Mesendoderm (in vitro differentiated cells): ENCODE measurements around the gene ADGRA1.

Source experiments
- DNase-seq: peaks from one replicate; pipeline ENCODE4 v3.0.0; 2013
- H2AK5ac ChIP-seq: 2 replicates; pipeline ENCODE4 v1.6.1; 2013; ENCODE audit warnings: low read length, inconsistent platforms
- H2BK120ac ChIP-seq: 2 replicates; pipeline ENCODE4 v1.6.1; 2013; ENCODE audit warnings: low read depth, mild to moderate bottlenecking, low read length, moderate library complexity, mixed read lengths
- H2BK15ac ChIP-seq: replicated peaks from 2 replicates; pipeline ENCODE4 v1.6.1; 2013; ENCODE audit warnings: low read depth, mild to moderate bottlenecking, moderate library complexity
- H2BK5ac ChIP-seq: 2 replicates; pipeline ENCODE4 v1.6.1; 2013; ENCODE audit warnings: low read length, inconsistent platforms
- H3K18ac ChIP-seq: 2 replicates; pipeline ENCODE4 v1.6.1; 2013; ENCODE audit warnings: mild to moderate bottlenecking, low read length, mixed read lengths
- H3K23ac ChIP-seq: one replicate; pipeline ENCODE4 v1.6.1; 2013; ENCODE audit warnings: low read length
- H3K27ac ChIP-seq: 2 replicates; pipeline ENCODE4 v1.5.1; 2013; ENCODE audit warnings: low read depth, mild to moderate bottlenecking, inconsistent platforms, low read length, moderate library complexity
- H3K27me3 ChIP-seq: 2 replicates; pipeline ENCODE4 v1.6.1; 2013; ENCODE audit warnings: low read length, control low read depth, mild to moderate bottlenecking, inconsistent platforms; ENCODE audit not compliant: insufficient read depth, poor library complexity
- H3K36me3 ChIP-seq: 2 replicates; pipeline ENCODE4 v1.6.1; 2013; ENCODE audit warnings: low read length, inconsistent platforms; ENCODE audit not compliant: control insufficient read depth, insufficient read depth
- H3K4ac ChIP-seq: one replicate; pipeline ENCODE4 v1.6.1; 2013; ENCODE audit warnings: low read depth, mild to moderate bottlenecking, low read length, moderate library complexity
- H3K4me1 ChIP-seq: 2 replicates; pipeline ENCODE4 v1.6.1; 2013; ENCODE audit warnings: low read depth, low read length, inconsistent platforms; ENCODE audit not compliant: control insufficient read depth
- H3K4me2 ChIP-seq: 2 replicates; pipeline ENCODE4 v1.6.1; 2013; ENCODE audit warnings: low read length
- H3K4me3 ChIP-seq: 2 replicates; pipeline ENCODE4 v1.5.1; 2013; ENCODE audit warnings: mild to moderate bottlenecking, low read length
- H3K56ac ChIP-seq: one replicate; pipeline ENCODE4 v1.6.1; 2013; ENCODE audit warnings: low read length
- H3K79me1 ChIP-seq: 2 replicates; pipeline ENCODE4 v1.6.1; 2013; ENCODE audit warnings: low read length, inconsistent platforms
- H3K79me2 ChIP-seq: 2 replicates; pipeline ENCODE4 v1.6.1; 2013; ENCODE audit warnings: mild to moderate bottlenecking, low read length; ENCODE audit not compliant: control insufficient read depth, insufficient read depth
- H3K9ac ChIP-seq: 2 replicates; pipeline ENCODE4 v1.6.1; 2013; ENCODE audit warnings: low read length, inconsistent platforms
- H4K5ac ChIP-seq: one replicate; pipeline ENCODE4 v1.6.1; 2013; ENCODE audit warnings: low read length
- H4K8ac ChIP-seq: one replicate; pipeline ENCODE4 v1.6.1; 2013; ENCODE audit warnings: low read depth, mild to moderate bottlenecking, control low read depth, low read length, moderate library complexity
- WGBS: extraction: QIAGEN DNeasy Blood & Tissue Kit; methylation state at CpG from one replicate; pipeline ENCODE4 v1.1.7; 2013; ENCODE audit warnings: low lambda C conversion rate, missing lambda C conversion rate; ENCODE audit not compliant: insufficient coverage; ENCODE audit errors: extremely low coverage; 5-methylcytosine and 5-hydroxymethylcytosine counted together

The ADGRA1 gene

DNA sequence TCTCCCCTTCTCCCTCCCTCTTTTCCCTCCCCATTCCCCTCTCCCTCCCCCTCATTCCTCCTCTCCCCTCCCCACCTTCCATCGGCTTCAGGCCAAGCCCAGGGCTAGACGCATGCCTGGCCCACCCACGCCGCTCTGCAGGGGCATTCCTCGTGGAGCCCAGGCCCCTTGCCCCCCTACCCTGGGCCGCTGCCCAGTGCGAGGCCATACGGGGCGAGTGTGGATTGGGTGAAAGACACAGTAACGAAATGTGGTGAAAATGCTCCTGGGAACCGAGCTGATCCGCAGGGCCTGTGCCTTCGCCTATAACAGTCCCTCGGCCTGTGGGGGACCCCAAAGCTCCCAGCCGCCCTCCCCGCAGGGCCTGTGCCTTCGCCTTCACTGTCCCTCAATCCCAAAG lies 28.3 kb downstream of the ADGRA1 start:
- Histone ChIP-seq H3K79me1 (no peaks in the 10 kb centered on the region), H3K18ac (no peak overlapping the region), H3K36me3 (no peaks in the 10 kb centered on the region), H3K56ac (no peak overlapping the region), H4K8ac (no peak overlapping the region), H2AK5ac (no peak overlapping the region), H4K5ac (no peak overlapping the region), H2BK120ac (no peak overlapping the region), H3K4me3 (no peak overlapping the region), H3K27me3 (no peaks in the 10 kb centered on the region), H3K9ac (no peak overlapping the region), H3K27ac (no peak overlapping the region), H3K4me1 (no peaks in the 10 kb centered on the region), H3K4ac (no peak overlapping the region), H3K4me2 (no peak overlapping the region), H3K23ac (no peak overlapping the region), H3K79me2 (no peaks in the 10 kb centered on the region), H2BK5ac (no peak overlapping the region), H2BK15ac (no peak overlapping the region)
- DNase-seq, result no peak
- no CpG with 5 or more reads among the region's 17 CpGs for WGBS

DNA sequence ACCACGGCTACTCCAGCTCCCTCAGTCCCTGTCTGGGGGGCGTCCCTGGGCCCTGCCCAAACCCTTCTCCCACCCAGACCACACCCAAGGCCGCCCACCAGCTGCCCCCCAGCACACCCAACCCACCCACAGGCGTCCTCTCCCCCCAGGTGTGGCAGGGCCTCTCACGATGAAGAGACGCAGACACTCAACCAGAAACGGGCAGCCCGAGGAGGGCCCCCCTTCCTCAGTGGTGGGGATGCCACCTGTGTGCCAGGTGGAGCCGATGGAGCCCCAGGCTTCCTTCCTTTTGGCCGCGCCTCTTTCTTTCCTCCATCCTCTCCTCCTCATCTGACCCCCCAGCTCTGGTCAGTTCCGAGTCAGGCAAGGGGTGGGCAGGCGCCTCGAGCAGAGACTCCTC lies 28.7 kb downstream of the ADGRA1 start:
- H4K8ac ChIP-seq, result no peak overlapping the region
- H3K79me2 ChIP-seq, result no peaks in the 10 kb centered on the region
- no peak overlapping the region for H3K4ac ChIP-seq
- H3K4me3 ChIP-seq, result no peak overlapping the region
- no peak overlapping the region for H3K27ac ChIP-seq
- no peak overlapping the region for H3K56ac ChIP-seq
- no peak overlapping the region for H2BK120ac ChIP-seq
- WGBS, result no CpG with 5 or more reads among the region's 14 CpGs
- no peaks in the 10 kb centered on the region for H3K36me3 ChIP-seq
- no peaks in the 10 kb centered on the region for H3K4me1 ChIP-seq
- H3K4me2 ChIP-seq, result no peak overlapping the region
- H3K27me3 ChIP-seq, result no peaks in the 10 kb centered on the region
- no peak overlapping the region for H3K9ac ChIP-seq
- no peak for DNase-seq
- no peak overlapping the region for H2BK5ac ChIP-seq
- no peak overlapping the region for H3K23ac ChIP-seq
- no peak overlapping the region for H3K18ac ChIP-seq
- H2BK15ac ChIP-seq, result no peak overlapping the region
- no peak overlapping the region for H2AK5ac ChIP-seq
- H3K79me1 ChIP-seq, result no peaks in the 10 kb centered on the region
- no peak overlapping the region for H4K5ac ChIP-seq

DNA sequence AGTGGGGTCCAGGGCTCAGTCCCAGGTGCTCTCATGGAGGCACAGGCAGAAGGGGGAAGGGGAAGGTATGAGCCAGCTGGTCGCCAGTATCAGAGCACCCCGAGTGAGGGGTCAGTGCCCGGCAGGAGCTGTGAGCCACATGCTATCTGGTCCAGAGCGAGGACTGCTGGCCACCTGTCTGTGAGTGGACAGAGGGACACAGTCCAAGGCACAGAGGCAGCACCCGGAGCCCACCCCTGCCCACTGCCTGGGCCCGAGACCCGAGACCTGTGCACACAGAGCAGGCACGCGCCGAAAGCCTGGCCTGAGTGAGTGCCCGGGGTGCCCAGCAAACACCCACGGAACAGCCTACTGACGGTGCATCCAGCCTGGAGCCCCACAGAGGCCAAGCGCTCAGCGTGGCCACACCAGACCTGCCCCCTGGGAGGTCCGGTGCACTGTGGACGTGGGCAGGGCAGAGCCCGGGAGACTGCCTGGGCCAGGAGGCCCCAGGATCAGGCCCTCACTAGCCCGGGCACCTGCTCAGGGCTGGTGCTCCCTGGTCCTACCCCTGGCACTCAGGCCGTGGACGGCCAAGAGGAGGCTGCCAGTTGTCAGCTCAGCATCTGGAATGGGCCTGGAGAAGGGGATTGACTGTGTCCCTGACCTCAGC lies 29.4 kb downstream of the ADGRA1 start:
- no peak for DNase-seq
- Histone ChIP-seq H2BK5ac (no peak overlapping the region), H4K5ac (no peak overlapping the region), H3K79me2 (no peaks in the 10 kb centered on the region), H2BK120ac (no peak overlapping the region), H3K4me3 (no peak overlapping the region), H3K4ac (no peak overlapping the region), H4K8ac (no peak overlapping the region), H3K4me2 (no peak overlapping the region), H3K27ac (no peak overlapping the region), H3K18ac (no peak overlapping the region), H3K9ac (no peak overlapping the region), H3K23ac (no peak overlapping the region), H3K36me3 (no peaks in the 10 kb centered on the region), H3K56ac (no peak overlapping the region), H3K27me3 (no peaks in the 10 kb centered on the region), H3K4me1 (no peaks in the 10 kb centered on the region), H3K79me1 (no peaks in the 10 kb centered on the region), H2BK15ac (no peak overlapping the region), H2AK5ac (no peak overlapping the region)
- WGBS, result no CpG with 5 or more reads among the region's 21 CpGs

DNA sequence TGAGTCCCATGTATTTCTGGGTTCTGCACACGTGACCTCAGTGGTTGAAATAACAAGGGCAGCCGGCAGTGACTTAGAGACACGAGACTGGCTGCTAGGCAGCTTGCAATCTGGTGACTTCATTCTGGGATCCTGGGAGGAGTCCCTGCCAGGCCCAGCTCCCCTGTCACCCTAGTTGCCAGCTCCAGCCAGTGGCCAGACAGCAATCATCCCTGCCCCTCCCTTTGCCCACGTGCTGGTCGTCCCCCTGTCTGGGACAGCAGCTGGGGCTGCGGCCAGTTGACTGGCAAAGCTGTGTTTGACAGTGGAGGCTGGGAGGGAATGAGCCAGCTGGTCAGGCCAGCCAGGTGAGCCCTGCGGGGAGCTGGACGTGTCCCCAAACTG lies 30.0 kb downstream of the ADGRA1 start:
- DNase-seq, result no peak
- no peak overlapping the region for H3K23ac ChIP-seq
- no peak overlapping the region for H3K56ac ChIP-seq
- H3K79me2 ChIP-seq, result no peaks in the 10 kb centered on the region
- H3K27ac ChIP-seq, result no peak overlapping the region
- no peak overlapping the region for H3K18ac ChIP-seq
- no peaks in the 10 kb centered on the region for H3K4me1 ChIP-seq
- H3K36me3 ChIP-seq, result no peaks in the 10 kb centered on the region
- no peak overlapping the region for H4K5ac ChIP-seq
- no peaks in the 10 kb centered on the region for H3K79me1 ChIP-seq
- H2BK15ac ChIP-seq, result no peak overlapping the region
- no peak overlapping the region for H2BK5ac ChIP-seq
- no peak overlapping the region for H3K9ac ChIP-seq
- no peak overlapping the region for H3K4me3 ChIP-seq
- no peak overlapping the region for H3K4ac ChIP-seq
- no CpG with 5 or more reads among the region's 8 CpGs for WGBS
- no peak overlapping the region for H3K4me2 ChIP-seq
- no peaks in the 10 kb centered on the region for H3K27me3 ChIP-seq
- H4K8ac ChIP-seq, result no peak overlapping the region
- no peak overlapping the region for H2AK5ac ChIP-seq
- no peak overlapping the region for H2BK120ac ChIP-seq

DNA sequence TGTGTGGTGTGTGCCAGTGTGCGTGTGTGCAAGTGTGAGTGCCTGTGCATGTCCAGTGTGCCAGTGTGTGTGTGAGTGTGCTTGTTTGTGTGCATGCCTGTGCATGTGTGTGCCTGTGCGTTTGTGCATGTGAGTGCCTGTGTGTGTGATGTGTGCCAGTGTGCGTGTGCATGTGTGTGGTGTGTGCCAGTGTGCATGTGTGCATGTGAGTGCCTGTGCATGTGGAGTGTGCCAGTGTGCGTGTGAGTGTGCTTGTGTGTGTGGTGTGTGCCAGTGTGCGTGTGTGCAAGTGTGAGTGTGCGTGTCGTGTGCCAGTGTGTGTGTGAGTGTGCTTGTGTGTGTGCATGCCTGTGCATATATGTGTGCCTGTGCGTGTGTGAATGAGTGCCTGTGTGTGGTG lies 33.8 kb downstream of the ADGRA1 start:
- Histone ChIP-seq H3K56ac (no peak overlapping the region), H3K27ac (no peak overlapping the region), H3K4me2 (no peak overlapping the region), H2AK5ac (no peak overlapping the region), H2BK120ac (no peak overlapping the region), H3K79me2 (no peaks in the 10 kb centered on the region), H2BK5ac (no peak overlapping the region), H3K23ac (no peak overlapping the region), H3K79me1 (no peaks in the 10 kb centered on the region), H3K4me1 (no peaks in the 10 kb centered on the region), H4K5ac (no peak overlapping the region), H3K36me3 (no peaks in the 10 kb centered on the region), H3K27me3 (no peaks in the 10 kb centered on the region), H4K8ac (no peak overlapping the region), H3K4ac (no peak overlapping the region), H3K9ac (no peak overlapping the region), H2BK15ac (no peak overlapping the region), H3K4me3 (no peak overlapping the region), H3K18ac (no peak overlapping the region)
- no CpG with 5 or more reads among the region's 8 CpGs for WGBS
- no peak for DNase-seq
